K562 (cell line): ENCODE measurements around the gene SCARF2.

Experiments
- ATF7 ChIP-seq: fragments of 450-650 bp; IDR thresholded peaks from 2 replicates; pipeline ENCODE4 v1.7.1; 2014; ENCODE audit warnings: mild to moderate bottlenecking, moderate library complexity
- CREB1 ChIP-seq, 2 experiments: sonication (generic) in 1 of 2; formaldehyde crosslinking in 1 of 2; IDR thresholded peaks; 2 replicates each; pipeline versions ENCODE4 v1.6.1 to v1.8.0; 2012 to 2022; ENCODE audit warnings: inconsistent platforms in 1 of 2, mild to moderate bottlenecking in 1 of 2, missing genetic modification reagents in 1 of 2, moderate library complexity in 1 of 2
- CTCF ChIP-seq, 3 experiments: IDR thresholded peaks in 2 of 3; conservative IDR thresholded peaks in 1 of 3; 2 replicates each; pipeline ENCODE4 v1.5.1; 2011 to 2012; ENCODE audit warnings: low read length in 3 of 3, mild to moderate bottlenecking in 3 of 3, control low read depth in 2 of 3, improper control_type of control experiment in 1 of 3, inconsistent platforms in 1 of 3, low read depth in 1 of 3, mixed read lengths in 1 of 3, moderate library complexity in 1 of 3; ENCODE audit not compliant: insufficient read depth in 2 of 3
- FOSL1 ChIP-seq: fragments of 200-800 bp; sonication (Bioruptor generic); conservative IDR thresholded peaks from 2 replicates; pipeline ENCODE4 v1.6.1; 2016; ENCODE audit warnings: missing genetic modification characterization, missing compliant biosample characterization
- IFI16 ChIP-seq: fragments of 250-450 bp; sonication (Bioruptor Pico); IDR thresholded peaks from 2 replicates; pipeline ENCODE4 v2.1.2; 2022; ENCODE audit warnings: mild to moderate bottlenecking, inconsistent platforms
- POLR2A ChIP-seq: fragments of 450-650 bp; conservative IDR thresholded peaks from 2 replicates; pipeline ENCODE4 v1.6.1; 2016
- POLR2AphosphoS5 ChIP-seq: IDR thresholded peaks from 2 replicates; pipeline ENCODE4 v1.6.1; 2011; ENCODE audit warnings: mild to moderate bottlenecking, low read depth, low read length, moderate library complexity; ENCODE audit not compliant: control insufficient read depth, insufficient read depth
- SMARCE1 ChIP-seq: fragments of 450-650 bp; IDR thresholded peaks from 2 replicates; pipeline ENCODE4 v1.7.1; 2016; ENCODE audit warnings: mild to moderate bottlenecking
- ZNF253 ChIP-seq: fragments of 250-450 bp; sonication (Bioruptor Pico); conservative IDR thresholded peaks from 2 replicates; pipeline ENCODE4 v1.6.1; 2021; ENCODE audit warnings: mild to moderate bottlenecking

GRCh38 chr22:20484948-20485683 lies 47.5 kb upstream of the SCARF2 start:
- TF ChIP-seq SMARCE1 (no peak), FOSL1 (tag) (no peak), POLR2A (no peak), POLR2AphosphoS5 (no peak), IFI16 (CRISPR knock-in tag) (no peak), CREB1 (IDR thresholded peaks at IDR 0.05) (no peak), CREB1 (CRISPR knock-in tag; IDR thresholded peaks at IDR 0.05) (no peak), ATF7 (no peak), ZNF253 (CRISPR knock-in tag) (no peak), CTCF (IDR thresholded peaks at IDR 0.05 in 2 of 3, conservative IDR thresholded peaks at IDR 0.05 in 1 of 3; ENCODE audit: insufficient read depth in 2 of 3, low read depth in 1 of 3, low read length in 3 of 3) (no peak)
